Stimulated activated CD8-positive, alpha-beta memory T cell treated with anti-CD3 and anti-CD28 coated beads, Interleukin-15, amount 100 ng/mL, for 24 hours (primary cell): Measurements from ENCODE around the gene BRINP2.
"Not testable (repeated sequence)": the region's sequence is repeated elsewhere in the genome, so short reads cannot be mapped to it uniquely, and the experiment has no call there.

Experiments used
- DNase-seq: peaks from one replicate; pipeline ENCODE4 v3.0.0-alpha.2; 2020; ENCODE audit warnings: low read depth

Gene BRINP2

GRCh38 chr1:177311586-177311985 is 140.8 kb downstream of the BRINP2 start:
- no peak for DNase-seq

GRCh38 chr1:177315261-177315660 is 144.5 kb downstream of the BRINP2 start:
- no peak for DNase-seq

- no peak for DNase-seq
Measured at GRCh38 chr1:177315761-177316160, 145.0 kb downstream of the BRINP2 start.

- DNase-seq: not testable (repeated sequence)
Measured at GRCh38 chr1:177321434-177321833, 150.7 kb downstream of the BRINP2 start.

- DNase-seq: no peak
Measured at GRCh38 chr1:177328251-177328650, 157.5 kb downstream of the BRINP2 start.

GRCh38 chr1:177329871-177330270 is 159.1 kb downstream of the BRINP2 start:
- no peak for DNase-seq
